GM12873 (cell line): Measurements from ENCODE around the gene HOMER3.

ENCODE experiments used
- CTCF ChIP-seq: IDR thresholded peaks from 2 replicates; pipeline ENCODE4 v1.5.1; 2012; ENCODE audit warnings: low read depth, mild to moderate bottlenecking, moderate library complexity, low read length, control low read depth; ENCODE audit not compliant: insufficient read depth; ENCODE audit errors: missing control alignments

The HOMER3 gene

GRCh38 chr19:18901491-18901890 is 39.5 kb downstream of the HOMER3 start:
- no peak for TF ChIP-seq CTCF

DNA sequence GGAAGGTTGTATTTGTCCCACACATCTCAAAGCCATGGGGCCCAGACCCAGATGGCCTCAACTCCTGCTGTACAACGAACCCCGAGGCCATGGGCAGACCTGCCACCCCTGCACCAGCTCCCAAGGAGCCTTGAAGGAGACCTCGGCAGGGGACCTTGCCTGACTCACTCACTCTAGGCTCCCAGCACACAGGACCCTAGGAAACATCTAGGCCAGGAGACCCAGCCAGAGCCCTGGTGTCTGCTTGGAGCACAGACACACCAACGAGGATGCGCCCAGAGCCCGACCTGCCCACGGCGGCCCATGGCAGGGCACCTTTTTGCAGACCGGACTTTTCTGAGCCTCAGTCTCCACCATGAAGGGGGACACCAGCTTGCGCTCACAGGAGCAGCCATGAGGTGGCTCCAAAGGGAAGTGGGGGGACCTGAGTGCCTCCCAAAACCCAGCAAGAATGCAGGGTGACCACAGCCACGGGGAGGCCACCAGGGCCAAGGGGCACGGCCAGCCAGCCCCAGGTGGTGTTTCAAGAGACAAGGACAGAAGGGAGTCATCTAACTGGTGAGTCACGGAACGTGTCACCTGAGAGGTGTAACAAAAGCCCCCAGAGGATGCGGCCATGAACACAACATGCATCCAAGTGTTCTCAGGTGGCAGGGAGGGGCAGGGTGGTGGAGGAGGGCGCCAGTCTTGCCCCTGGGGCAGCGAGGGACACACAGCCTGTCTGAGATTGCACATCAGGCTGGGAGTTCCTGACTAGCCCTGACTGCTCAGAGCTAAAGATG is 40.1 kb downstream of the HOMER3 start:
- no peak for TF ChIP-seq CTCF

- no peak for TF ChIP-seq CTCF
Observed at GRCh38 chr19:18899624-18900560, 41.1 kb downstream of the HOMER3 start.

DNA sequence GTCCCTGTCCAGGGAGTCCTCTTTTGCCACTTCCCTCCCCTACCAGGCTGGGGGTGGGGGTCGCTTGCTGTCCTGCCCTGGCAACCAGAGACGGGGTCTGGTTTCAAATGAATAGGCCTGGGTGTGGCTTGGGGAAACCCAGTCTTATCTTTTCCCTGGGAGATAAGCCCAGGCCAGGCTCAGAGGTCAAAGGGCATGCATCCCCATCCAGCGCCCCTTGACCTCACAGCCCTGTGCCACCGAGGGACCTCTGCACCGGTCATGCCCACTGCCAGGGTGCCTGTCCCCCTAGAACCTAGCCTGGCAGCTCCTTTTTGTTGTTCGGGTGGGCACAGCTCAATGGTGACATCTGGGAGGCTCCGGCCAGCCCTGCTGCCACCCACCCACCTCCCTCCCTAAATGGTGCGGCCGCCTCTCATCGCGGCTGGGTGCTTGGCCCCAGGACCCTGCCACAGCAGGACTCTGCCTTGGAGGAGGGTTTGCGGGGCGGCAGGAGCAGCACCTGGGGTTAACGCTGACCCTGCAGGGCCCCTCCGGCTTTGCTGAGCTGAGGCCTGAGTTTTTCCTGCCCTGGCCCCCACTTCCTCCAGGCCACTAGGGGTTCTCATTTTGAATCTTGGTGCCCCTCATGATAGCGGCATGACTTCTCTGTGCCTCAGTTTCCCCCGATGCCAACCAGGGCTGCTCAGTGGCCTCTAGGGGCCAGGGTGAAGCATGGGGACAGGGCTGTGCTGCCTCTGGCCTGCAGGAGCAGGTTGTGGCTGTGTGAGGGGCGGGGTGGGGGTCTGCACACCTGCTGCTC is 42.2 kb downstream of the HOMER3 start:
- TF ChIP-seq CTCF: no peak

GRCh38 chr19:18898081-18898606 is 42.9 kb downstream of the HOMER3 start:
- TF ChIP-seq CTCF: no peak

- no peak for TF ChIP-seq CTCF
Observed at GRCh38 chr19:18897094-18898029, 43.7 kb downstream of the HOMER3 start.
